HepG2 (cell line): Measurements from ENCODE around the gene HBA1. TPM values are rescaled to one million over a fixed set of nuclear protein-coding genes. Genes with fewer than 3 reads are reported as not detected.
A peak's percentile ranks its signal among the peaks of the same experiment; 100 is the strongest.

Experiments
- AFF4 ChIP-seq: sonication (generic); formaldehyde crosslinking; IDR thresholded peaks from 2 replicates; pipeline ENCODE4 v1.4.0; 2020; ENCODE audit warnings: missing genetic modification reagents
- ARID2 ChIP-seq: sonication (generic); formaldehyde crosslinking; IDR thresholded peaks from 2 replicates; pipeline ENCODE4 v1.8.1; 2022; ENCODE audit warnings: mild to moderate bottlenecking, missing genetic modification reagents, borderline replicate concordance
- FOXC1 ChIP-seq: sonication (generic); formaldehyde crosslinking; IDR thresholded peaks from 2 replicates; pipeline ENCODE4 v1.8.0; 2022; ENCODE audit warnings: mild to moderate bottlenecking, missing genetic modification reagents, borderline replicate concordance
- KLF12 ChIP-seq: sonication (generic); formaldehyde crosslinking; IDR thresholded peaks from 2 replicates; pipeline ENCODE4 v1.4.0; 2020; ENCODE audit warnings: missing genetic modification reagents, borderline replicate concordance
- LCORL ChIP-seq, 2 experiments: fragments of 450-650 bp in 1 of 2; sonication (generic) in 1 of 2; formaldehyde crosslinking in 1 of 2; IDR thresholded peaks; 2 replicates each; pipeline versions ENCODE4 v1.5.0 to v1.6.1; 2017 to 2020; ENCODE audit warnings: antibody characterized with exemption in 1 of 2, missing genetic modification reagents in 1 of 2
- MEF2D ChIP-seq: sonication (generic); formaldehyde crosslinking; IDR thresholded peaks from 2 replicates; pipeline ENCODE4 v1.5.1; 2020; ENCODE audit warnings: mild to moderate bottlenecking, missing genetic modification reagents
- MTF2 ChIP-seq: sonication (generic); formaldehyde crosslinking; IDR thresholded peaks from 2 replicates; pipeline ENCODE4 v1.5.0; 2020; ENCODE audit warnings: missing genetic modification reagents, borderline replicate concordance
- MYC ChIP-seq: sonication (generic); formaldehyde crosslinking; IDR thresholded peaks from 2 replicates; pipeline ENCODE4 v1.9.0; 2021; ENCODE audit warnings: missing genetic modification reagents, borderline replicate concordance
- NAIF1 ChIP-seq: sonication (generic); formaldehyde crosslinking; IDR thresholded peaks from 2 replicates; pipeline ENCODE4 v1.5.0; 2020; ENCODE audit warnings: mild to moderate bottlenecking, missing genetic modification reagents, borderline replicate concordance
- RFX5 ChIP-seq: IDR thresholded peaks from 2 replicates; pipeline ENCODE4 v1.6.1; 2011; ENCODE audit warnings: low read depth, low read length, improper control_type of control experiment
- SKIL ChIP-seq: sonication (generic); formaldehyde crosslinking; IDR thresholded peaks from 2 replicates; pipeline ENCODE4 v1.8.0; 2022; ENCODE audit warnings: missing genetic modification reagents, mild to moderate bottlenecking, moderate library complexity, borderline replicate concordance
- ZBTB21 ChIP-seq: sonication (generic); formaldehyde crosslinking; IDR thresholded peaks from 2 replicates; pipeline ENCODE4 v1.4.0; 2020; ENCODE audit warnings: missing genetic modification reagents
- ZBTB3 ChIP-seq: sonication (generic); formaldehyde crosslinking; IDR thresholded peaks from 2 replicates; pipeline ENCODE4 v1.4.0; 2020; ENCODE audit warnings: low read depth, mild to moderate bottlenecking, moderate library complexity, missing genetic modification reagents, borderline replicate concordance
- ZFP36L1 ChIP-seq: sonication (generic); formaldehyde crosslinking; IDR thresholded peaks from 2 replicates; pipeline ENCODE4 v1.8.0; 2022; ENCODE audit warnings: mild to moderate bottlenecking, missing genetic modification reagents, moderate library complexity
- ZNF337 ChIP-seq: sonication (generic); formaldehyde crosslinking; IDR thresholded peaks from 2 replicates; pipeline ENCODE4 v1.5.1; 2020; ENCODE audit warnings: missing genetic modification reagents, low read depth, mild to moderate bottlenecking, borderline replicate concordance
- ZNF777 ChIP-seq: sonication (generic); formaldehyde crosslinking; IDR thresholded peaks from 2 replicates; pipeline ENCODE4 v1.4.0; 2020; ENCODE audit warnings: missing genetic modification reagents
- polyA plus RNA-seq, 8 experiments: library from polyadenylated mRNA; depleted of rRNA in 3 of 8; stranded (reverse) in 7 of 8; unstranded in 1 of 8; fragments of >200 nt; fragmentation: Illumina TruSeq in 4 of 8; extraction: Trizol in 4 of 8; gene quantifications; 2 replicates each; pipeline versions ENCODE4 v1.2.1 to v1.2.3, GENCODE V29; 2011 to 2016; ENCODE audit warnings: low read depth in 4 of 8, missing spikeins in 1 of 8, mixed read lengths in 1 of 8; ENCODE audit not compliant: insufficient read depth in 1 of 8
- total RNA-seq, 5 experiments: library from RNA; depleted of rRNA; stranded (reverse); fragments of >200 nt; fragmentation: Illumina TruSeq; extraction: Trizol; gene quantifications; 2 replicates each; pipeline ENCODE4 v1.2.3, GENCODE V29; 2016; ENCODE audit warnings: low read depth in 1 of 5
- TF ChIP-seq, protein P1 (sequence below): sonication (generic); formaldehyde crosslinking; IDR thresholded peaks from 2 replicates; pipeline ENCODE4 v1.4.0; 2020; ENCODE audit warnings: missing genetic modification reagents, borderline replicate concordance

Gene HBA1
- total and polyA plus RNA-seq, 2 of the 13 experiments (the other 11 are each of a cell fraction or from before 2014, with no cell fraction given): 0.59 TPM; not detected in 1

DNA sequence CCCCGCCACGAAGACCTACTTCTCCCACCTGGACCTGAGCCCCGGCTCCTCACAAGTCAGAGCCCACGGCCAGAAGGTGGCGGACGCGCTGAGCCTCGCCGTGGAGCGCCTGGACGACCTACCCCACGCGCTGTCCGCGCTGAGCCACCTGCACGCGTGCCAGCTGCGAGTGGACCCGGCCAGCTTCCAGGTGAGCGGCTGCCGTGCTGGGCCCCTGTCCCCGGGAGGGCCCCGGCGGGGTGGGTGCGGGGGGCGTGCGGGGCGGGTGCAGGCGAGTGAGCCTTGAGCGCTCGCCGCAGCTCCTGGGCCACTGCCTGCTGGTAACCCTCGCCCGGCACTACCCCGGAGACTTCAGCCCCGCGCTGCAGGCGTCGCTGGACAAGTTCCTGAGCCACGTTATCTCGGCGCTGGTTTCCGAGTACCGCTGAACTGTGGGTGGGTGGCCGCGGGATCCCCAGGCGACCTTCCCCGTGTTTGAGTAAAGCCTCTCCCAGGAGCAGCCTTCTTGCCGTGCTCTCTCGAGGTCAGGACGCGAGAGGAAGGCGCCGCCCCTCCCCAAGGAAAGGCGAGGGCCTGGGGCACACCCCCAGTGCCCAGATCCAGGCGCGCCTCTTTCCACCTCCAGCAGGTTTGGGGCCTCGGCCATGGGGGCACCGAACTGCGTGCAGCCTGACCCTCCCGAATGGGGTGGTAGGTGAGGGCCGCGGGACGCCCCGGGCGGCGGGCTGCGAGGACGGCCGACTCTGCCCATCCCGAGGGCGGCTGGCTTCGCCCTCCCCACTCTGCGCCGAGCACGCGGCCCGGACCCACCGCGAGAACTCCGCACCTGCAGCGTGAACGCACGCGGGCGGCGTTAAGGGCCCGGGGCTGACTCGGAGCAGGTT lies 4.4 kb downstream of the HBA1 start (continued):
- TF ChIP-seq AFF4: no peak
- TF ChIP-seq ZFP36L1 (CRISPR knock-in tag): peak; percentile 99
- TF ChIP-seq ZBTB21 (CRISPR knock-in tag): no peak
- peak; percentile 99 for TF ChIP-seq MYC (CRISPR knock-in tag)
- TF ChIP-seq FOXC1 (CRISPR knock-in tag): peak; percentile 100
- peak; percentile 86; the same call in 1 of the 2 replicates for TF ChIP-seq ZNF777 (CRISPR knock-in tag)
- peak; percentile 87; the same call in 1 of the 2 replicates for TF ChIP-seq SKIL (CRISPR knock-in tag)
- peak; percentile 84 for TF ChIP-seq KLF12 (CRISPR knock-in tag)
- peak; percentile 95; the same call in 1 of the 2 replicates for TF ChIP-seq ZBTB3 (CRISPR knock-in tag)
- TF ChIP-seq, protein P1, sequence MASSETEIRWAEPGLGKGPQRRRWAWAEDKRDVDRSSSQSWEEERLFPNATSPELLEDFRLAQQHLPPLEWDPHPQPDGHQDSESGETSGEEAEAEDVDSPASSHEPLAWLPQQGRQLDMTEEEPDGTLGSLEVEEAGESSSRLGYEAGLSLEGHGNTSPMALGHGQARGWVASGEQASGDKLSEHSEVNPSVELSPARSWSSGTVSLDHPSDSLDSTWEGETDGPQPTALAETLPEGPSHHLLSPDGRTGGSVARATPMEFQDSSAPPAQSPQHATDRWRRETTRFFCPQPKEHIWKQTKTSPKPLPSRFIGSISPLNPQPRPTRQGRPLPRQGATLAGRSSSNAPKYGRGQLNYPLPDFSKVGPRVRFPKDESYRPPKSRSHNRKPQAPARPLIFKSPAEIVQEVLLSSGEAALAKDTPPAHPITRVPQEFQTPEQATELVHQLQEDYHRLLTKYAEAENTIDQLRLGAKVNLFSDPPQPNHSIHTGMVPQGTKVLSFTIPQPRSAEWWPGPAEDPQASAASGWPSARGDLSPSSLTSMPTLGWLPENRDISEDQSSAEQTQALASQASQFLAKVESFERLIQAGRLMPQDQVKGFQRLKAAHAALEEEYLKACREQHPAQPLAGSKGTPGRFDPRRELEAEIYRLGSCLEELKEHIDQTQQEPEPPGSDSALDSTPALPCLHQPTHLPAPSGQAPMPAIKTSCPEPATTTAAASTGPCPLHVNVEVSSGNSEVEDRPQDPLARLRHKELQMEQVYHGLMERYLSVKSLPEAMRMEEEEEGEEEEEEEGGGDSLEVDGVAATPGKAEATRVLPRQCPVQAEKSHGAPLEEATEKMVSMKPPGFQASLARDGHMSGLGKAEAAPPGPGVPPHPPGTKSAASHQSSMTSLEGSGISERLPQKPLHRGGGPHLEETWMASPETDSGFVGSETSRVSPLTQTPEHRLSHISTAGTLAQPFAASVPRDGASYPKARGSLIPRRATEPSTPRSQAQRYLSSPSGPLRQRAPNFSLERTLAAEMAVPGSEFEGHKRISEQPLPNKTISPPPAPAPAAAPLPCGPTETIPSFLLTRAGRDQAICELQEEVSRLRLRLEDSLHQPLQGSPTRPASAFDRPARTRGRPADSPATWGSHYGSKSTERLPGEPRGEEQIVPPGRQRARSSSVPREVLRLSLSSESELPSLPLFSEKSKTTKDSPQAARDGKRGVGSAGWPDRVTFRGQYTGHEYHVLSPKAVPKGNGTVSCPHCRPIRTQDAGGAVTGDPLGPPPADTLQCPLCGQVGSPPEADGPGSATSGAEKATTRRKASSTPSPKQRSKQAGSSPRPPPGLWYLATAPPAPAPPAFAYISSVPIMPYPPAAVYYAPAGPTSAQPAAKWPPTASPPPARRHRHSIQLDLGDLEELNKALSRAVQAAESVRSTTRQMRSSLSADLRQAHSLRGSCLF: 0 out of 2 replicates have a peak, but pooled peaks have one; percentile 78
- peak; percentile 99 for TF ChIP-seq MTF2 (CRISPR knock-in tag)
- peak; percentile 98; the same call in 1 of the 2 replicates for TF ChIP-seq ZNF337 (CRISPR knock-in tag)
- no peak for TF ChIP-seq LCORL (IDR thresholded peaks at IDR 0.05)
- peak; percentile 93 for TF ChIP-seq LCORL (CRISPR knock-in tag; IDR thresholded peaks at IDR 0.05)
- no peak for TF ChIP-seq RFX5
- TF ChIP-seq NAIF1 (CRISPR knock-in tag): peak; percentile 97; the same call in 1 of the 2 replicates
- peak; percentile 97 for TF ChIP-seq ARID2 (CRISPR knock-in tag)
- TF ChIP-seq MEF2D (CRISPR knock-in tag): no peak
